OCI-LY7 (cell line): ENCODE measurements around the gene PGA5. TPM values are rescaled to one million over a fixed set of nuclear protein-coding genes. Genes with fewer than 3 reads are reported as not detected.
A peak's percentile ranks its signal among the peaks of the same experiment; 100 is the strongest.

ENCODE experiments used
- BruUV-seq: library from RNA; stranded (reverse); fragments of 400-500 nt; replicated peaks from 2 replicates; lab custom pipeline; 2021; lab: Mats Ljungman, UMichigan
- CTCF ChIA-PET: fragments of 300-600 bp; sonication (Branson Sonifier 250); formaldehyde crosslinking; loops from one replicate; lab custom pipeline; 2022; ENCODE audit warnings: antibody characterized with exemption; ENCODE audit not compliant: unreplicated experiment; lab: Charles Lee
- POLR2A ChIA-PET: fragments of 300-600 bp; sonication (Branson Sonifier 250); formaldehyde crosslinking; loops from one replicate; lab custom pipeline; 2022; ENCODE audit warnings: antibody characterized with exemption; lab: Charles Lee
- DNase-seq: peaks from one replicate; pipeline ENCODE4 v3.0.0-alpha.2; 2015; ENCODE audit warnings: low spot score
- H2AFZ ChIP-seq: fragments of 200-600 bp; sonication (generic), shearing (Covaris generic); 2 replicates; pipeline ENCODE4 v1.6.1; 2014; ENCODE audit warnings: mild to moderate bottlenecking, antibody characterized with exemption, low read length, moderate library complexity
- H3K27ac ChIP-seq: fragments of 200-600 bp; sonication (generic); 2 replicates; pipeline ENCODE4 v1.5.1; 2014; ENCODE audit warnings: mixed run types, low read depth, mild to moderate bottlenecking, moderate library complexity, low read length, inconsistent platforms; ENCODE audit not compliant: poor library complexity, severe bottlenecking
- H3K36me3 ChIP-seq: fragments of 200-600 bp; sonication (generic); 2 replicates; pipeline ENCODE4 v1.6.1; 2014; ENCODE audit warnings: mild to moderate bottlenecking, antibody characterized with exemption, low read length, moderate library complexity, mixed read lengths; ENCODE audit not compliant: insufficient read depth
- H3K4me1 ChIP-seq: fragments of 200-600 bp; sonication (generic); 2 replicates; pipeline ENCODE4 v1.5.1; 2014; ENCODE audit warnings: mild to moderate bottlenecking, low read length; ENCODE audit not compliant: insufficient read depth, poor library complexity, severe bottlenecking
- H3K4me2 ChIP-seq: fragments of 200-600 bp; sonication (generic); 2 replicates; pipeline ENCODE4 v1.6.1; 2014; ENCODE audit warnings: mild to moderate bottlenecking, low read length
- H3K4me3 ChIP-seq: fragments of 200-600 bp; sonication (generic); 2 replicates; pipeline ENCODE4 v1.5.1; 2014; ENCODE audit warnings: mild to moderate bottlenecking, low read depth, low read length; ENCODE audit not compliant: poor library complexity, severe bottlenecking
- H3K79me2 ChIP-seq: fragments of 200-600 bp; sonication (generic); 2 replicates; pipeline ENCODE4 v1.6.1; 2016; ENCODE audit warnings: low read depth, mild to moderate bottlenecking, low read length, moderate library complexity, mixed read lengths; ENCODE audit not compliant: insufficient read depth
- H3K9me2 ChIP-seq: fragments of 200-600 bp; sonication (generic); 2 replicates; pipeline ENCODE4 v1.6.1; 2016; ENCODE audit warnings: mild to moderate bottlenecking, low read length, mixed read lengths; ENCODE audit not compliant: insufficient read depth
- H3K9me3 ChIP-seq: fragments of 200-600 bp; sonication (generic); 2 replicates; pipeline ENCODE4 v1.6.1; 2014; ENCODE audit warnings: mild to moderate bottlenecking, mixed run types, low read length, mixed read lengths
- H4K20me1 ChIP-seq: fragments of 200-600 bp; sonication (generic); 2 replicates; pipeline ENCODE4 v1.6.1; 2014; ENCODE audit warnings: mild to moderate bottlenecking, antibody characterized with exemption, low read length, moderate library complexity, mixed read lengths; ENCODE audit not compliant: insufficient read depth
- CTCF ChIP-seq: fragments of 200-600 bp; sonication (generic); conservative IDR thresholded peaks from 2 replicates; pipeline ENCODE4 v1.5.1; 2014; ENCODE audit warnings: mild to moderate bottlenecking, antibody characterized with exemption, low read length, moderate library complexity, mixed read lengths
- EZH2phosphoT487 ChIP-seq: fragments of 200-600 bp; sonication (generic); IDR thresholded peaks from 2 replicates; pipeline ENCODE4 v1.6.1; 2018; ENCODE audit warnings: low read depth, borderline replicate concordance, mild to moderate bottlenecking, mixed run types, antibody characterized with exemption, low read length, moderate library complexity, mixed read lengths
- intact Hi-C: fragments of 100-400 bp; cut with micrococcal nuclease; formaldehyde crosslinking; loops from one replicate; pipeline ENCODE4 v1.10.0; 2022; ENCODE audit not compliant: unreplicated experiment
- total RNA-seq, 2 experiments: library from RNA; depleted of rRNA in 1 of 2; stranded (reverse); fragments of >200 nt in 1 of 2; shearing (Covaris generic) in 1 of 2; gene quantifications; 2 replicates each; pipeline ENCODE4 v1.2.3, GENCODE V29; 2014 to 2022

PGA5 gene
- total RNA-seq, 2 experiments from 2014 or later: not detected

DNA sequence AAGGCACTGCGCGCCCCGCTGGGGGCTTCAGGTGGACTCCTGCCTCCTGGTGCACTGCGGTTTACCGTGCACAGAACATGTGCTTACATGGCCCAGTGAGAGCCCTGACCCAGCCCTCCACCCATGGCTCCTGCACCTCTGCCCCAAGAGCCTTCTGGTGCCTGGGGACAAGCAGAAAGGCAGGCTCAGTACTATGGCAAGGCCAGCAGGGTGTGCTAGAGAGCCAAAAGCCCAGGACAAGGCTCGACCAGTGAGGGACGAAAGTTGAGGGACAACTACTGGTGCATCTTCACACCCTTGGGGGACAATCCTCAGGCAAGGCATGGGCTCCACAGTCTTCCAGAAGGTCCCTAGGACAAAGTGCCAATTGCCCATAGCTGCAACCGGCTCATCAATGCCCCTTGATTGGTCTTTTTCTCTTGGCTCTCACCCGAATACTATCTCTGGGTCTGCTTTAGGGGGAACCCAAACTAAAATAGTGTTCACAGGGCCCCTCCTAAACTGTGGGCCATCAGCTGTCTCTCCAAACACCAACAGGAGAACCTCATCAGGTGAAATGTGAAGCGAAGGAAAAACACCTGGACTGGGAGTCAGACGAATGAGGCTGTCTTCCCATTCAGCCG lies 13.5 kb downstream of the PGA5 start:
- intact Hi-C loops: loop anchor here (1.0 kb wide), 1 partner anchor 131 kb away; no protein-coding TSS in a partner anchor
- Histone ChIP-seq H3K79me2 (no peaks in the 10 kb centered on the region), H3K4me3 (no peak overlapping the region), H3K9me3 (no peaks in the 10 kb centered on the region), H3K9me2 (no peaks in the 10 kb centered on the region), H2AFZ (no peak overlapping the region), H3K36me3 (no peaks in the 10 kb centered on the region), H3K4me1 (no peaks in the 10 kb centered on the region), H4K20me1 (no peaks in the 10 kb centered on the region), H3K4me2 (no peak overlapping the region), H3K27ac (no peak overlapping the region)
- peak; percentile 85 for TF ChIP-seq CTCF
- TF ChIP-seq EZH2phosphoT487: no peak
- ChIA-PET CTCF (no interaction called here), POLR2A (interaction anchor here (0.6 kb wide), 1 partner anchor 227 kb away, joined by 3 read pairs; no protein-coding TSS in a partner anchor)
- DNase-seq: peak; percentile 69
- BruUV-seq: no TSS peak

- H3K79me2 ChIP-seq: no peaks in the 10 kb centered on the region
- no peaks in the 10 kb centered on the region for H4K20me1 ChIP-seq
- H3K4me2 ChIP-seq: no peak overlapping the region
- no peak for DNase-seq
- no peaks in the 10 kb centered on the region for H3K36me3 ChIP-seq
- POLR2A ChIA-PET: interaction anchor here (0.6 kb wide), 1 partner anchor 16 kb away, joined by 3 read pairs; no protein-coding TSS in a partner anchor
- no peaks in the 10 kb centered on the region for H3K9me3 ChIP-seq
- intact Hi-C loops: no loop called here
- H3K27ac ChIP-seq: no peak overlapping the region
- H3K4me3 ChIP-seq: no peak overlapping the region
- TF ChIP-seq CTCF (no peak), EZH2phosphoT487 (no peak)
- no peak overlapping the region for H2AFZ ChIP-seq
- CTCF ChIA-PET: no interaction called here
- BruUV-seq: no TSS peak
- H3K9me2 ChIP-seq: no peaks in the 10 kb centered on the region
- no peaks in the 10 kb centered on the region for H3K4me1 ChIP-seq
These were observed 15.9 kb downstream of the PGA5 start for GRCh38 chr11:61256710-61257482.

DNA sequence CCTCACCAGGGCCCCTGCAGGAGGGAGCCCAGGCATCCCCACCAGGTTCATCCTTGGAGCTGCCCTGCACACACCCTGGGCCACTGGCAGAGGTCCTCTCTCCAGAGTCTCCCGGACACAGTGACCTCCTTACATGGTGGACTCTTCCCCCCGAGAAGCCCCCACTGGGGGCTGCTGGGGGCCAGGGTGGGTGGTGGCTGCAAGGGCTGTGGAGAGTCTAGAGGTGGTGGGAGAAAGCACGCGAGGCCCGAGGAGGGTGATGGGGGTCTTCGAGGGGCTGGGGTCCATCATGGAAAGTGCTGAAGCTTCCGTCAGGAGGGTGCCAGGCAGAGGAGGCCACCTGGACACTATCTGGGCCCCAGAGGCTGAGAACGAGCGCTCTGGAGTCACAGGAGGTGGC lies 17.6 kb downstream of the PGA5 start:
- TF ChIP-seq CTCF (no peak), EZH2phosphoT487 (no peak)
- Histone ChIP-seq H3K4me3 (no peak overlapping the region), H2AFZ (no peak overlapping the region), H3K36me3 (no peaks in the 10 kb centered on the region), H3K27ac (no peak overlapping the region), H3K9me2 (no peaks in the 10 kb centered on the region), H3K79me2 (no peaks in the 10 kb centered on the region), H3K4me2 (no peak overlapping the region), H3K9me3 (no peaks in the 10 kb centered on the region), H3K4me1 (no peaks in the 10 kb centered on the region), H4K20me1 (no peaks in the 10 kb centered on the region)
- BruUV-seq: no TSS peak
- POLR2A ChIA-PET: no interaction called here
- CTCF ChIA-PET: no interaction called here
- no peak for DNase-seq
- intact Hi-C loops: no loop called here
